RPMI8226 (cell line): ENCODE measurements around the gene USF1.
"Not testable (repeated sequence)": the region's sequence is repeated elsewhere in the genome, so short reads cannot be mapped to it uniquely, and the experiment has no call there.

Experiments
- DNase-seq: peaks from one replicate; pipeline ENCODE4 v3.0.0-alpha.2; 2015

USF1 gene

GRCh38 chr1:161077426-161077825, 31.6 kb upstream of the USF1 start:
- DNase-seq: no peak

- DNase-seq: no peak
Measured at GRCh38 chr1:161076410-161076809, 30.6 kb upstream of the USF1 start.

DNA sequence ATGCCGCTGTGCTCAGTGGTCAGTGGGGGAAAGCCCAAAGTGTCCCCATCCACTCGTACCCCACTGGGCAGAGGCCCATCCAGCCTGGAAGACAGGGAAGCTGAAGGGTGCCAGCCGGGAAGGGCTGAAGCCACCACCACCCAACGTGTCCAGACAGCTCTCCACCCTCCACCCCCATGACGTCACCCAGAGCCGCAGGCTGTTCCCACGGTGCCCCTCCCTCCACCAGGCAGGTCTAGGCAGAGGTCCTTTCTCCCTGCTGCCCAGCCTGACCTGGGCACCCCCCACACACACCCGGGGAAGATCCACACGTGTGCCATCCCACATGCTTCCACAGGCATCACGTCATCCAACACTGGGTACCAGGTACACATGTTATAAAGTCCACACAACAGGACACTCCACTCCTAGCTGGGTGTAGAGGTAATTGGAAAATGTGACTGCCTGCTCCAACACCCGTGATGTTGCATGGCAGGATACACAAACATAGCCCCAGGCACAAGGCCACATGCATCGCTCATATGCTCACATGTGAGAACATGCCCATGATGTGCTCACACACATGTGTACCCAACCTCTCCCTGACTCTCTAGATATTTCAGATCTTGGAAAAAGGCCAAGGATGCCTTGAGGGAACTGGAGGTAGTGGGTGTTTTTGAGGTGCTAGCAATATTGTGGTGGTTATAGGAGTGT, 29.0 kb upstream of the USF1 start:
- DNase-seq: no peak

GRCh38 chr1:161073474-161074121, 27.8 kb upstream of the USF1 start:
- peak; percentile 42 for DNase-seq

GRCh38 chr1:161072751-161073449, 27.1 kb upstream of the USF1 start:
- DNase-seq: no peak

GRCh38 chr1:161071886-161072371, 26.2 kb upstream of the USF1 start:
- peak; percentile 76 for DNase-seq

DNA sequence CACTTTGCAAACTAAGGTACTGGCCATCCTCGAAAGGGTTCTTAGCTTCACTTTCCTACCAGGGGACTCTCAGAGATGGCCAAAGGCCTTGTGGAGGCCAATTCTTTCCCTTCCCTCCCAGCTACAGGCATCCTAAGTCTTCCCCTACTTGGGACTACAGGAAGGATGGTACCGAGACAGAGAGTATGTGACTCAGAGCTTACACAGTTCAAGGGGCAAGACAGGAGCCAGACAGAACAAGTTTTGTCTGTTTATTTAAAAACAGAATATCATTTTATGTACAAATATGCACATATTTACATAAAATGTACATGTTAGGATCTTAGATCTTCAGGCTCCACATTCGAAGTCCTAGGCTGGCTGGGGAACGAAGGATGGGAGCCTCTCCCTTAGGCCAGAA, 25.0 kb upstream of the USF1 start:
- no peak for DNase-seq

GRCh38 chr1:161069731-161070270, 24.0 kb upstream of the USF1 start, which contains the start of gene ARHGAP30:
Gene ARHGAP30 (minus strand): TSS chr1:161069891. CDS start chr1:161069624, 267 bp downstream.
- DNase-seq: peak; percentile 69

GRCh38 chr1:161069241-161069640, 23.5 kb upstream of the USF1 start:
- DNase-seq: no peak

DNA sequence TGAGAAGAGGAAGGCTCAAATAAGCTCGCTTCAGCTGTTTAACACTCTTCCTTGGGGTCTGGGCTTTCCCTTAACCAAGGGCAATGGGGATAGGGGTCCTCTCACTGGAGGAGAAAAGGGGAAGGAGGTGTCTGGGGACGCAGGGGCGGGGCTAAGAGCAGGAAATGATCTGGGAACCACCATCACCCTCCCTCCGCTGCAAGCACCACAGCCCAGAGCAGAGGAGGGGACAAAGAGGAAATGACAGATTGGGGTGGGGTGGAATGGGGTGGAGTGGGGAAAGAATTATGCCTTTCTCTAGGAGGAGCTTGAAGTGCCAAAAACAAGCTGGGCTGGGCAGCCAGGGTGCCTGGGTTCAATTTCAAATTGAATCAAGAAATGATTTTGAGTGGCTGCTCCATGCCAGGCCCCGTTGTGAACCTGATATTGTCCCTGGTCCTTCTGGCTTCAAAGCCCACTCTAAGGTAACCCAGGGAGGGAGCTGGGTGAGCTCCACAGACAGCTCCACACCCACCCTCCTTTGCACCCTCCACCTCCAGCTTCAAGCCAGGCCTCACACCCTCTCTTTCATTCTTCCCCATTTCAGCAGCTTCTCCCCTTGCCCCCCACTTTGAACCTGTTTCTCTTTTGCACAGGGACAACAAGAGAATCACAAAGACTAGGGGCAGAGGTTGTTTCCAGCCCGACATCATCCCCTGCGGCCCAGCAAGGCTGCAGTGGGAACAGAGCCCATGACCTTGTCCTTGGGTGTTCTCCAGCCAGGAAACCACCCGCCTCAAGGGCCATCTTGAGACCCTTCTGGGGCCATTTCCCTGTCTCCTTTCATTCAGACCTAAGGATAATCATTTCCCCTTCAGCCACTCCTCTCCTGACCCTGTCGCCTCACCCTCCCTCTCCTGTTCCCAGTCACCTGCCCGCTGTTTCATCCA, 22.8 kb upstream of the USF1 start:
- peak; percentile 28 for DNase-seq

DNA sequence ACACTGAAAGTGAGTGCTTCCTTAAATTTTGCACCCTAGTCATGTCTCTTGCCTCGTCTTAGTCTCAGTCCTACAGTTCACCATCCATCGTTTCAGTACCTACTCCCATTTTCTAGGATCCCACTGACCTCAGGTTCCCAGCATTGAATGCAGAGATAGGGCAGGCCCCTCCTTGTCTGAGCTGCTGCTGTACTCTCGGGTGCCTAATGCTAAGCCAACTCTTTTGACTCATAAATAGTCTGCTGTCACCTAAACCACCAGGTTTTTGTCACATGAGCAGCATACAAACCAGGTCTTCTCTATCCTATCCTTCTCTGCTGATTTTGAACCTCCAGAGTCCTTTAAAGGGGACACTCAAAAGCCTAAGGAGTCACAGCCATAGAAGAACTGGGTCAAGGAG, 20.9 kb upstream of the USF1 start:
- no peak for DNase-seq

GRCh38 chr1:161065681-161066080, 19.9 kb upstream of the USF1 start:
- DNase-seq: not testable (repeated sequence)

GRCh38 chr1:161063936-161064335, 18.2 kb upstream of the USF1 start:
- DNase-seq: not testable (repeated sequence)

DNA sequence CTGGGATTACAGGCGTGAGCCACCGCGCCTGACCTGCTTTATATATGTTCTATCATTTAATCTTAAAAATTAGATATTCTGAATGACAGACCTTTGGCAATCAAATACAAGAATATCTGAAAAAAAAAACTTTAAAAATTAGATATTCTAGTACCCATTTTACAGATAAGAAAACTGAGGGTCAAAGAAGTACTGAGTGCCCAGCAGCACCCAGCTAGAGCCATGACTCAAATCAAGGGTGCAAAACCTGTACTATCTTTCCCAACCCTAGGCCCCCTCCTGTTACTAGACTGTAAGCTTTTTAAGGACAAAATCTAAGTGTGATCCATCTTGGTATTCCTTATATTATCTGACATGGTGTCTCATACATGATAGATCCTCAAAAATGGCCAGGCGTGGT, 15.6 kb upstream of the USF1 start:
- DNase-seq: no peak

GRCh38 chr1:161059293-161059692, 13.5 kb upstream of the USF1 start:
- no peak for DNase-seq

DNA sequence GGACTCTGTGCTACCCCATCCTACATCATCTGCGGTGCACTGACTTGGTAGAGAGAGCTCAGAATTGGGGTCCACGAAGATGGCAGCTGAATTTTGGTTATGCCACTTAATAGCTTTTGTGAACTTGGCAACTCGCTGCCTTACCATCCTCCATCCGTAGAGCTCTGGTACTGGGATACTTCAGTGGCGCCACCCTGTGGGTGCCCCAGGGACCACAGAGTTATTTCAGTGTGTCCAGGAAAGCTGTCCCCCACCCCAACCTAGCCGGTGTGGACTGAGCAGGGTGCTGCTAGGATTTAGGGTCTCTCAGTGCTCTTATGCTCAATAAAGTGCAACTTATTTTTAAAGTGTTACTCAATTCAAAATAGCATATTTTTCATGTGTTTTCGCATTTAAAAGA, 9.0 kb upstream of the USF1 start:
- no peak for DNase-seq

DNA sequence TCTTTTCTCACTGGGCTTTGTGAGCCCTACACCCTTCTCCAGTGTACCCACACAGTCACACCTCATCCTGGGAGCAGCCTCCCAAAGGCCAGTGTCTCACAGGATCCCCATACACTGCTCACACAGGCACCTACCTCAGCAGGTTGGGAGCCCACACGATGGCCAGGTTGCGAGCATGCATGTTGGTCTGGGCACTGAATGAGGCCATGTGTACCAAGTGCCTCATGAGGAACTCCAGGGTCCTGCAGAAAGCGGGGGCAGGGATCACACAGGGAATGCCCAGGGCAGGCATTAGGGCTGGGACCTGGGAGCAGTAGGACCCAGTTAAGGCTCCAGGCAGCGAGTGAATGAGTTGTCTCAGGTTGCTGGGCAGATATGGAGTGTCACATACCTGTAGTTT, 8.5 kb upstream of the USF1 start:
- DNase-seq: no peak

GRCh38 chr1:161052899-161053298, 7.1 kb upstream of the USF1 start:
- no peak for DNase-seq

DNA sequence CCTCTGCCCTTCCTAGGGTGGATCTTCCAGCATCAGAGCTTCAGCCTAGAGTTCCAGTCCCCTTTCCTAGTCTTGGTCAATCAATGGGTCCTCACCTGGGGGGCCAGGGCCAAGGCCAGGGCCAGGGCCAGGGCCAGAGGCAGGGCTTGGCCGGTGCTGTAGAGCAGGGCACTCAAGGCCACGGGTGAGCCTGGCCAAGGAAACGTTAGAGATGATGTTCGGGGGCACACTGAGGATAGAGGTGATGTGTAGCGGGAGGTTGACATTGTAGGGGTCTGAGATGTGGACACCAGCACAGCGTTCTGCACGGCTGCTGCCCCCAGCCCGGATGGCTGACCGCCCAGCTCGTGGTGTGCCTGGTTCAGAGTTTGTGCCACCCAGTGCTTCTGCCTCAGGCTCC, 5.4 kb upstream of the USF1 start:
- DNase-seq: no peak

DNA sequence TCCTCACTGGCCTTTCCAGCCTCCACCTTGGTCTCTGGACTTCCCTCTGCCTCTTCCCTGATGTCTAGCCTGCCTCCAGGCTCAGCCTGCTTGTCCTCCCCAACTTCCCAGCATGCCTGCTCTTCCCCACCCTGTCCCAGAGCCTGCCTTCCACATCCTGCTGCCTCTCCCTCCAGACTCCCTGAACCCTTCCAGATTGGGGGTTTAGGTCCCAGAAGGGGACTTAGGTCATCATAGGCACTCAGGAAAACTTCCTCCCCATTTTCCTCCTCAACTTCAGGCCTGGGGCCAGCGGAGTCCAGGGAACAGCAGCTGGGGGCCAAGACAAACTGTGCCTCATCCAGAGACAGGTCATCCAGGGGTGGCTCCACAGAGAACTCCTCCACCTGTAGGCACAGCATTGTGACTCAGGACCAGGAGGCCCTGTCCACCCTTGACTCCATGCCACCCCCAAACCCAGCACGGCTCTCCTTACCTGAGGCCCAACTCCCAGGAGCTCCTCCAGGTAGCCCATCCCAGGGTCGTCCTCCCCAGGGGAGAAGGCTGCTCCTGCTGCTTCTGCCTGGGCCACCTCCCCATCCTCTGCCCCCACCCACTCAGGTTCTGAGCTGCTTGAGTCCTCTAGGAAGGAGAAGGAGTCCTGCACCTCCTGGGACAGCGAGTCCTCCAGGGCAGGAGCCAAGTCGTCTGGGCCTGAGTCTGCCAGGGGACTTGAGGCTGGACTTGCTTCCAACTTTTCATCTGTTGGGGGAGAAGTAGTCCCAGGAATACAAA, 3.4 kb upstream of the USF1 start:
- no peak for DNase-seq
